Measurements from ENCODE around the gene HMG20B. TPM values are rescaled to one million over a fixed set of nuclear protein-coding genes. Genes with fewer than 3 reads are reported as not detected.

Gene HMG20B
- total RNA-seq, 1 donor from 2014 or later = 94.9 TPM

GRCh38 chr19:3548606-3549005, 24.1 kb upstream of the HMG20B start:
- H3K27me3 Mint-ChIP-seq (ENCODE audit: low read depth) = no peaks in the 10 kb centered on the region
- DNase-seq (ENCODE audit: low spot score in 2 of 2, unreplicated experiment in 2 of 2) = no peak
- no peak for TF ChIP-seq CTCF (IDR thresholded peaks at IDR 0.05; ENCODE audit: unreplicated experiment)
- H3K36me3 Mint-ChIP-seq = peaks cover 2% of the 10 kb centered on the region
- H3K27ac Mint-ChIP-seq = no peak overlapping the region
- H3K9me3 Mint-ChIP-seq = no peaks in the 10 kb centered on the region
- H3K4me3 Mint-ChIP-seq = no peak overlapping the region
- no peaks in the 10 kb centered on the region for H3K4me1 Mint-ChIP-seq

GRCh38 chr19:3549816-3550215, 22.9 kb upstream of the HMG20B start:
- no peaks in the 10 kb centered on the region for H3K9me3 Mint-ChIP-seq
- H3K4me3 Mint-ChIP-seq = no peak overlapping the region

DNA sequence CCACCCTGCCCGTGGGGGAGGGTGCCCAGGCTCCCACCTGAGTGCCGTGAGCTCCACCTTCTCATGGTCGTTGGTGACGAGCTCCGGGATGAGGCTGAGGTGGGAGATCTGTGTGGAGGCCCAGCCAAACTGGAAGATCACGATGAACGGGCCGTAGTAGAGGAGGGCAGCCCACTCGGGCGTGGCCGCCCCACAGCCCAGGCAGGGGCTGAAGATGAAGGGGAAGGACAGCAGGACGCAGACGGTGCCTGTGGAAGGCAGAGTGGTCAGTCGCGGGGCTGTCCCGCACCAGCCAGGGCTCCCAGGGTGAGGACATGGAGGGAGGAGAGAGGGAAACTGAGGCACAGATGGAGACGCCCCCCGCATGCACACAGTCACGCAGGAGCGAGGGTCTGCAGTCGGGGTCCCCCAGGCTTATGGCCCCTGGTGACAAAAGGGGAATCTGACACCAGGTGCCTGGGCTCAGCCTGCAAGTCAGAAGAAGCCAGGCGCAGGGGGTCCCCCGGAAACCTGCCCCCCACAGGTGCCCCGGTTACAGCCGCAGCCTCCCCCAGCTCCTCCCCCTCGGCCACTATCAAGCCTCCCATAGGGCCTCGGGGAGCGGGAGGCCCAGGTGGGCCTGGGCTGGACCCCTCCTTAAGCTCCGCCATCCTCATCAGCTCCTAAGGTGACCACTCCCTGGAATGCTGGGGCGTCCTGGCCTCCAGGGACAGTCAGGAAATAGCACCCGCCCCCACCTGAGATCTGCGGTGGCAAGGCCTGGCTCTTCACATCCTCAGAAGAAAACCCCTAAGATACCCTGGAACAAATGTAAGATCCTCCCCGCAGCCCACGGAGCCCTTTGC, 21.6 kb upstream of the HMG20B start:
- DNase-seq (ENCODE audit: low spot score in 2 of 2, unreplicated experiment in 2 of 2) = no peak
- no peak for TF ChIP-seq CTCF (IDR thresholded peaks at IDR 0.05; ENCODE audit: unreplicated experiment)
- H3K27me3 Mint-ChIP-seq (ENCODE audit: low read depth) = no peaks in the 10 kb centered on the region
- no peaks in the 10 kb centered on the region for H3K9me3 Mint-ChIP-seq
- H3K4me1 Mint-ChIP-seq = peaks cover 8% of the 10 kb centered on the region
- no peak overlapping the region for H3K4me3 Mint-ChIP-seq
- H3K36me3 Mint-ChIP-seq = no peaks in the 10 kb centered on the region
- H3K27ac Mint-ChIP-seq = no peak overlapping the region

More at GRCh38 chr19:3549816-3550215, 22.9 kb upstream of the HMG20B start:
- Mint-ChIP-seq H3K36me3 (peaks cover 2% of the 10 kb centered on the region), H3K27me3 (ENCODE audit: low read depth) (no peaks in the 10 kb centered on the region), H3K27ac (no peak overlapping the region), H3K4me1 (no peaks in the 10 kb centered on the region)
- no peak for DNase-seq (ENCODE audit: low spot score in 2 of 2, unreplicated experiment in 2 of 2)
- TF ChIP-seq CTCF (IDR thresholded peaks at IDR 0.05; ENCODE audit: unreplicated experiment) = no peak

- no peaks in the 10 kb centered on the region for H3K36me3 Mint-ChIP-seq
- H3K27ac Mint-ChIP-seq = no peak overlapping the region
- no peaks in the 10 kb centered on the region for H3K9me3 Mint-ChIP-seq
- H3K4me1 Mint-ChIP-seq = peaks cover 14% of the 10 kb centered on the region
- DNase-seq (ENCODE audit: low spot score in 2 of 2, unreplicated experiment in 2 of 2) = no peak
- no peak overlapping the region for H3K4me3 Mint-ChIP-seq
- no peaks in the 10 kb centered on the region for H3K27me3 Mint-ChIP-seq (ENCODE audit: low read depth)
- no peak for TF ChIP-seq CTCF (IDR thresholded peaks at IDR 0.05; ENCODE audit: unreplicated experiment)
Measured at GRCh38 chr19:3551792-3552095, 21.0 kb upstream of the HMG20B start.

- H3K36me3 Mint-ChIP-seq = no peaks in the 10 kb centered on the region
- no peaks in the 10 kb centered on the region for H3K27me3 Mint-ChIP-seq (ENCODE audit: low read depth)
- DNase-seq (ENCODE audit: low spot score in 2 of 2, unreplicated experiment in 2 of 2) = no peak
- no peak for TF ChIP-seq CTCF (IDR thresholded peaks at IDR 0.05; ENCODE audit: unreplicated experiment)
- no peak overlapping the region for H3K27ac Mint-ChIP-seq
- H3K4me3 Mint-ChIP-seq = no peak overlapping the region
- peaks cover 18% of the 10 kb centered on the region for H3K4me1 Mint-ChIP-seq
- H3K9me3 Mint-ChIP-seq = no peaks in the 10 kb centered on the region
Measured at GRCh38 chr19:3554254-3555083, 18.3 kb upstream of the HMG20B start.
